GM12801 (cell line): Measurements from ENCODE around the gene PRXL2B.

Source experiments
- CTCF ChIP-seq: IDR thresholded peaks from one replicate; pipeline ENCODE4 v1.5.1; 2011; ENCODE audit warnings: control low read depth; ENCODE audit not compliant: insufficient read length; ENCODE audit errors: extremely low read depth

Gene PRXL2B

GRCh38 chr1:2546515-2547209 is 39.9 kb upstream of the PRXL2B start:
- no peak for TF ChIP-seq CTCF

- no peak for TF ChIP-seq CTCF
Observed at GRCh38 chr1:2547210-2548067, 39.1 kb upstream of the PRXL2B start.

GRCh38 chr1:2548068-2548589 is 38.4 kb upstream of the PRXL2B start:
- no peak for TF ChIP-seq CTCF

GRCh38 chr1:2552189-2552588 is 34.4 kb upstream of the PRXL2B start:
- TF ChIP-seq CTCF, result no peak

GRCh38 chr1:2553871-2554620 is 32.5 kb upstream of the PRXL2B start:
- no peak for TF ChIP-seq CTCF

GRCh38 chr1:2554621-2555387 is 31.8 kb upstream of the PRXL2B start:
- TF ChIP-seq CTCF, result no peak
